ENCODE results near the gene HHIP. TPM values are rescaled to one million over a fixed set of nuclear protein-coding genes. Genes with fewer than 3 reads are reported as not detected.
"Not testable (repeated sequence)": the region's sequence is repeated elsewhere in the genome, so short reads cannot be mapped to it uniquely, and the experiment has no call there.

HHIP gene
- total RNA-seq, 1 experiment from 2014 or later, result not detected

- no peaks in the 10 kb centered on the region for H3K9me3 ChIP-seq
- no peak for DNase-seq
- no peak overlapping the region for H3K4me3 ChIP-seq
- no peaks in the 10 kb centered on the region for H3K36me3 ChIP-seq
- no peaks in the 10 kb centered on the region for H3K27me3 ChIP-seq
These were observed 73.1 kb downstream of the HHIP start for GRCh38 chr4:144718958-144719512.

- H3K9me3 ChIP-seq, result no peaks in the 10 kb centered on the region
- no peaks in the 10 kb centered on the region for H3K36me3 ChIP-seq
- DNase-seq, result no peak
- H3K4me3 ChIP-seq, result no peak overlapping the region
- H3K27me3 ChIP-seq, result no peaks in the 10 kb centered on the region
These were observed 74.5 kb downstream of the HHIP start for GRCh38 chr4:144720491-144720890.

DNA sequence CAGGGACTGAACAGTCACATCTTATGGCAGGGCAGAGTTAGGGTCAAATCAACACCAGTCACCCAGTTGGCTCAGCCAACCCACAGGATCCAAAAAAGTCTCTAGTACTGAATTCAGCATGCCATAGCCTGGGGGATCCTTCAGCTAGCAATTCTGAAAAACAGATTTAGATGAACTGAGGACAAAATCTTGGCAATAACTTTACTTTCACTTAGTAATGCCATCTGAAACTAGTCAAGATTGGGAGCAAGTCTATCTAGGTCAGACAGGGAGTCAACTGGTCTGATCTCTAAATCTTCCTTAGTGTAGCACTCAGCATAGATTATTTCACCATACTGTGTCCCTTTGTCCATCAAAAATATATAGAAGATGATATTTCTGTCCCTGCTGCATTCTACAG is 76.0 kb downstream of the HHIP start:
- H3K36me3 ChIP-seq, result no peaks in the 10 kb centered on the region
- no peaks in the 10 kb centered on the region for H3K9me3 ChIP-seq
- H3K27me3 ChIP-seq, result no peaks in the 10 kb centered on the region
- no peak for DNase-seq
- no peak overlapping the region for H3K4me3 ChIP-seq

- no peaks in the 10 kb centered on the region for H3K9me3 ChIP-seq
- no peak overlapping the region for H3K4me3 ChIP-seq
- no peak for DNase-seq
- H3K27me3 ChIP-seq, result no peaks in the 10 kb centered on the region
- no peaks in the 10 kb centered on the region for H3K36me3 ChIP-seq
These were observed 77.5 kb downstream of the HHIP start for GRCh38 chr4:144723471-144723870.

DNA sequence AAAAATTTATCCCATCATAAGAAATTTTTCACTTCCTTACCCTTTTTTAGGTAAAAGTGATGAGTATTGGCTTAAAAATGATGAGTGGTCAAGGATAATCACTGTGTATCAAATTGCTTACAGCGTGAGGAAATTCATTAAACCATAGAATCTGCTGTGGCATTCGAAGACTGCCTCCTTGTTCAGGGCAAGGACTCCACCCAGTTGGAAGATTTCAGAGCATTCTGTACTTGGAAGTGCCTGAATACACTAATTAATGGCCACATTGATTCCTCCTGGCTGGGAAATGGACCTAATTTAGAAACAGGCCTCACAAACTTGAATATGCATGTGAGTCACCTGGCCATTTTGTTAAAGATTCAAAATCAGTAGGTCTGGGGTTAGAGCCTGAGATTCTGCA is 83.2 kb downstream of the HHIP start:
- Histone ChIP-seq H3K36me3 (no peaks in the 10 kb centered on the region), H3K9me3 (no peaks in the 10 kb centered on the region), H3K4me3 (no peak overlapping the region), H3K27me3 (no peaks in the 10 kb centered on the region)
- no peak for DNase-seq

DNA sequence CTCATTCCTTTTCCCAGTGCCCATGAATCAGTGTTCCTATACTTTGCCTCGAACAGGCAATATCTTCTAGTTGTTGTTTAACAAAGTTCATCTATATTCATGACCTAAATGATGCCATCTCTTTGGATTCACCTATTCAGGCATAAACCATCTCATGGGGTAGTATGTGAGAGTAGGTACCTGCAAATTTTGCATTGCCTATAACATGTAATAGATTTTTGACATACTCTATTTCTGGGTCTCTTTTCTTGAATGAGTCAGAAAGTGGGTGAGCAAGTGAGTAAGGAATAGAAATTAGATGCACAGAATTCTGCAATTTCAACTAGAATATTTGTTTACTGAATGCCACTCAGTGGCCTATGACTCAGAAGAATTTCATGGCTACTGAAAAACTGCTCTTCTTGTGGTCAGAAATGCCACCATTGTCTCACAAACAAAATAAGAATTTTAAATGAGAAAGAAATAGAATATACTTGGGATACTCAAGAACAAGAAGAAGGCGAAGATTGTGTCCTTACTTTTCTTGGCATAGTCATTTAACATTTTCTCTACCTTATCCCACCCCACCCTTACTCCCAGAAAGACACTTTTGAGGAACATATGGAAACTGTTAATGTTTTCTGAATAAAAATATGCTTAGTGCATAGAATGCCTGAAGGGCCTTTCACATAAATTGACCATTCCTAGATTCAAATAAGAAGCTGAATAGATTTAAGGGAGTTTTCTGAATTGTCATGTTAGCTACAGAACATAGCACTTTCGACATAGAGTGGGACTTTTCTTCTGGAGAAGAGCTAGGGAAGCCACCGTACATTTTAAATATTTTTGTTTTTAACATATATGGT is 86.8 kb downstream of the HHIP start:
- no peaks in the 10 kb centered on the region for H3K9me3 ChIP-seq
- no peak for DNase-seq
- H3K27me3 ChIP-seq, result no peaks in the 10 kb centered on the region
- no peaks in the 10 kb centered on the region for H3K36me3 ChIP-seq
- no peak overlapping the region for H3K4me3 ChIP-seq

DNA sequence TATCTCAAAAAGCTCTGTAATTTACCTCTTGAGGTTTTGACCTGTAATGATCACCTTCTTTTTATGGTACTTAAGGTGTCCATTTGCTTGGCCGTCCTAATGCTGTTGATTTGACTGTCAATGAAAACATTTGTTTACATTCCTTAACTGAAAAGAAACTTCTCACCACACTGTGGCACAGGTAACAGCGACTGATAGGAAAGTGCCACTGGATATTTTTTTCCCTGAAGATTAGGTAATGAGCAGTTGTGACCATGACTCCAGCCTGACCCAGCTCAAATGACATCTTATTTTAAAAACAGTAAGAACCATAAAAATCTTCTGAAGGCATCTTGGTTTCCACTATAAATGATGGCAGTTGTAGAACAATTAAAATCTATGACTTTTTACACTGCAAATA is 87.6 kb downstream of the HHIP start:
- no peak for DNase-seq
- no peaks in the 10 kb centered on the region for H3K36me3 ChIP-seq
- H3K9me3 ChIP-seq, result no peaks in the 10 kb centered on the region
- H3K27me3 ChIP-seq, result no peaks in the 10 kb centered on the region
- H3K4me3 ChIP-seq, result no peak overlapping the region

DNA sequence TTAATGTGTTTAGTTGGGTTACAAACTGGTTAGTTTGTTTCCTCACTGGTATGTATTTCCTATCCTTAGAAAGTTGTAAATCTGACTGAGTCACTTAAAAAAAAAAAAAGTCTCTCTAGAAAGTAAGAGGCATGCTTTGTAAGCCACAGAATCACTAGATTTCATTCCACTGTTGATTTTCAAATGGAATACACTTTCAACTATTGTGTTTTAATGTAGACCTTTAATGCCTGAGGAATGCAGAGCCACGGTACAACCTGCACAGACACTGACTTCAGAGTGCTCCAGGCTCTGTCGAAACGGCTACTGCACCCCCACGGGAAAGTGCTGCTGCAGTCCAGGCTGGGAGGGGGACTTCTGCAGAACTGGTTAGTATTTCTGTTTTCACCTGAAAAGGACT is 88.6 kb downstream of the HHIP start:
- Histone ChIP-seq H3K4me3 (no peak overlapping the region), H3K27me3 (no peaks in the 10 kb centered on the region), H3K9me3 (no peaks in the 10 kb centered on the region), H3K36me3 (no peaks in the 10 kb centered on the region)
- DNase-seq, result no peak

DNA sequence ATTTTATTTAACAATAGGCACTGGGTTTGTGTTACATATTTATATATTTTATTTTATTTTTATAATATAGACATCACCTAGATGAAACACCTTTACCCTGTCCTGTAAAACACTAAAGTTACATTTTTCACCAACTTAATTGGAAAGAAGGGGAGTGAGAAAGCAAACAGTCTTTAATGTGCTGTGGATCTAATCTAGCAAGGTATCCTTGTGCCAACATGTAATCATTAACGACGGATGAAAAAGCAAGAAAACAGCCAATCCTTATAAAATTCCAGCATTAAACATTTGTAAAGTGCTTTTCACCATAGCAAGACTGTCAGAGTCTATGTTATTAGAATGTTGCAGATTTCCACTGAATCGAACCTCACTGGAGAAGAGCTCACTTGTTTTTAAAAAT is 92.7 kb downstream of the HHIP start:
- Histone ChIP-seq H3K4me3 (no peak overlapping the region), H3K9me3 (no peaks in the 10 kb centered on the region), H3K36me3 (no peaks in the 10 kb centered on the region), H3K27me3 (no peaks in the 10 kb centered on the region)
- DNase-seq, result no peak

GRCh38 chr4:144739511-144740033 is 93.6 kb downstream of the HHIP start:
- Histone ChIP-seq H3K36me3 (no peaks in the 10 kb centered on the region), H3K9me3 (no peaks in the 10 kb centered on the region), H3K27me3 (no peaks in the 10 kb centered on the region), H3K4me3 (no peak overlapping the region)
- no peak for DNase-seq

- Histone ChIP-seq H3K4me3 (no peak overlapping the region), H3K36me3 (no peaks in the 10 kb centered on the region), H3K27me3 (no peaks in the 10 kb centered on the region), H3K9me3 (no peaks in the 10 kb centered on the region)
- no peak for DNase-seq
These were observed 94.4 kb downstream of the HHIP start for GRCh38 chr4:144740316-144740715.

DNA sequence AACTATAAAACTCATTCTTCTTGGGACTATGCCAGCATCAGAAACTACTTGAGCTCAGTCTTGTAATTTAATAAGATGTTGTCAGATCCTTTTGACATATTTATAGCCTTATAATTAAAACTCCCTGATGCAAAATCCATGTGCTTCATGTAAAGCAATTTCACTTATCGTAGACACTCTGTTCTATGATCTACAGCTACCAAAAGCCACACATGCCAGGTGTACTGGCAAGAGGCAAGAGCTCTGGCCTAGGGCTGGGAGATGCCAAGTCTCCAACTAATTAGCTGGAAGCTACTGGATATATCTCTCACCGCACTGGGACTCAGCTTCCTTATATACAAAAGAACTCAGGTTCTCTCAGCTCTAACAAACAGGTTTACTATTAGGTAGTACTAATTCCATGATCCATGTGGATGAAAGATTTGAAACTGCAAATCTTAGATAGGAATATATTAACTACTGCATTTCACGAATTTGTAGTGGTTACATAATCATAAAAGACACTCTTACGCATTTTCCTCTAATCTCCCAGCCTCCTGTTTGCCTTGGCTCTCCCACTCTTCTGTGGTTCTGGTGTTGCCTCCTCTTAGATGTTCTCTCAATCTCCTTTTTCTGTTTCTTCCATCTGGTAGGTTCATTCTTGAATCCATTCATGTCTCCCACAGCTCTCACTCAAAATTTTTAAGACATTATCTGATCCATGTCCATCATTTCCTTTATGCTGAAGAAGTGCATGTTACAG is 103.0 kb downstream of the HHIP start:
- no peaks in the 10 kb centered on the region for H3K36me3 ChIP-seq
- H3K4me3 ChIP-seq, result no peak overlapping the region
- DNase-seq, result no peak
- no peaks in the 10 kb centered on the region for H3K27me3 ChIP-seq
- H3K9me3 ChIP-seq, result no peaks in the 10 kb centered on the region

GRCh38 chr4:144750348-144750747 is 104.4 kb downstream of the HHIP start:
- no peak overlapping the region for H3K4me3 ChIP-seq
- H3K9me3 ChIP-seq, result no peaks in the 10 kb centered on the region
- DNase-seq, result no peak
- no peaks in the 10 kb centered on the region for H3K27me3 ChIP-seq
- H3K36me3 ChIP-seq, result no peaks in the 10 kb centered on the region

DNA sequence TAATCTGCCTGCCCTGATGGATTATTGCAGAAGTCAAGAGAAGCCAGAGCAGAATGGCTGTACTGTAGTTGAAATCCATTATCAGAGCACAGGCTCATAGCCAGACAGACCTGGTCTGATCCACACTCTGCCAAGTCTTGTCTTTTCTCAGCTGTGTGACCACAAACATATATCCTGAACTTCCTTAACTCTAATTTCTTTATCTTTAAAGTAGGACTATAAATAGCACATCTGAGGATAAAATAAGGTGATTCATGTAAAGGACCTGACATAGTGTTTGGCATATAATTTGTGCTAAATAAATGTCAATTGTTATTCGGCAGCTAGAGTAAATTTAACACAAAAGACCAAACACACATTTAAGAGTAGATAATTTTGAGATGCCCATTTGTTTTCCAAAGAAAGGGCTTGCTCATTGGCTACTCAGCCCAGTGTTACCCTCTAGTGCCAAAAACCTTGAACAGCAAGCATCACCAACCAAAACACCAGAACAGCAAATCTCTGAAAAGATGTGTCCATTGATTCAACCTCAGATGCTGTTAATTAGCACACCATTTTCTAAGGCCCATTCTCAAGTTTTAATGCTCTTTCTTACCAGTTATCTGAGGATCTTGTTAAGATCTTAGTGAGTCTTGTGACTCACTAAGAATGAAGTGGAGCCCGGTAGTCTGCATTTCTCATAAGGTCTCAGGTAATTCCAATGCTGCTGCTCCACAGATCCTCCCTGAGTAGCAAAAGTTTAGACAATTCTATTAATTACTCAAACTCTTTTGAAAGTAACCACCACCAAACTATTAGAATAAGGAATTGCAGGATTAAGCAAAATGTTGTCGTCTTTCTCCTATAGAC is 108.8 kb downstream of the HHIP start:
- Histone ChIP-seq H3K36me3 (no peaks in the 10 kb centered on the region), H3K4me3 (no peak overlapping the region), H3K9me3 (no peaks in the 10 kb centered on the region), H3K27me3 (no peaks in the 10 kb centered on the region)
- no peak for DNase-seq

- Histone ChIP-seq H3K36me3 (no peaks in the 10 kb centered on the region), H3K27me3 (no peaks in the 10 kb centered on the region), H3K4me3 (no peak overlapping the region), H3K9me3 (no peaks in the 10 kb centered on the region)
- DNase-seq, result no peak
These were observed 112.0 kb downstream of the HHIP start for GRCh38 chr4:144757969-144758368.

DNA sequence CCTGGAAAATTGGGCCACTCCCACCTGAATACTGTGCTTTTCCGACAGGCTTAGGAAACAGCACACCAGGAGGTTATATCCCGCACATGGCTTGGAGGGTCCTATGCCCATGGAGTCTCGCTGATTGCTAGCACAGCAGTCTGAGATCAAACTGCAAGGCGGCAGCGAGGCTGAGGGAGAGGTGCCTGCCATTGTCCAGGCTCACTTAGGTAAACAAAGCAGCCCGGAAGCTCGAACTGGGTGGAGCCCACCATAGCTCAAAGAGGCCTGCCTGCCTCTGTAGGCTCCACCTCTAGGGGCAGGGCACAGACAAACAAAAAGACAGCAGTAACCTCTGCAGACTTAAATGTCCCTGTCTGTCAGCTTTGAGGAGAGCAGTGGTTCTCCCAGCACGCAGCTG is 122.9 kb downstream of the HHIP start:
- not testable (repeated sequence) for H3K4me3 ChIP-seq, H3K27me3 ChIP-seq, DNase-seq, H3K36me3 ChIP-seq, H3K9me3 ChIP-seq

- no peak for DNase-seq
- H3K36me3 ChIP-seq, result no peaks in the 10 kb centered on the region
- H3K9me3 ChIP-seq, result no peaks in the 10 kb centered on the region
- no peak overlapping the region for H3K4me3 ChIP-seq
- H3K27me3 ChIP-seq, result no peaks in the 10 kb centered on the region
These were observed 132.4 kb downstream of the HHIP start for GRCh38 chr4:144778364-144778763.

All from MG63 (cell line).